Measurements from ENCODE around the gene PTBP3. TPM values are rescaled to one million over a fixed set of nuclear protein-coding genes. Genes with fewer than 3 reads are reported as not detected.
A peak's percentile ranks its signal among the peaks of the same experiment; 100 is the strongest.

Gene PTBP3
- total RNA-seq, 4 donors from 2014 or later, result 9.9 to 54.7 (median 18.7) TPM

DNA sequence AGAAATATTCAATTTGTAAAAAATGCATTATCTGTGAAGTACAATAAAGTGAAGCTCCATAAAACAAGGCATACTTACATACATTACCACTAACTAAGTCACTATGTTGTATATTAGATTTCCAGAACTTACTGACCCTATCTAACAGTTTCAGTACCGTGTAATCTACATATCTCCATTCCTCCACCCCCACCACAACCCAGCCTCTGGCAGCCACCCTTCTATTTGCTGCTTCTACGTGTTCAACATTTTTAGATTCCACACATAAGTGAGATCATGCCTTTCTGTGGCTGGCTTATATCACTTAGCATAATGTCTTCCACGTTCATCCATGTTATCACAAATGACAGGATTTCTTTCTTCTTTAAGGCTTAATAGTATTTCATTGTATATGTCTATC lies 31.3 kb upstream of the PTBP3 start:
- ATAC-seq (no peak), DNase-seq (no peak)
- H3K36me3 ChIP-seq, result no peaks in the 10 kb centered on the region
- H3K4me3 ChIP-seq, result no peak overlapping the region
- in situ Hi-C loops (cut with MboI; ENCODE audit: low sequenced_read_pairs in 4 of 4), result loop anchor here (5.0 to 25.0 kb wide), 4 partner anchors 267 to 602 kb away; partner anchors contain the start of gene UGCG (in 2 of the 4)
- no peak for TF ChIP-seq POLR2A (IDR thresholded peaks at IDR 0.05)
- TF ChIP-seq, protein P1, sequence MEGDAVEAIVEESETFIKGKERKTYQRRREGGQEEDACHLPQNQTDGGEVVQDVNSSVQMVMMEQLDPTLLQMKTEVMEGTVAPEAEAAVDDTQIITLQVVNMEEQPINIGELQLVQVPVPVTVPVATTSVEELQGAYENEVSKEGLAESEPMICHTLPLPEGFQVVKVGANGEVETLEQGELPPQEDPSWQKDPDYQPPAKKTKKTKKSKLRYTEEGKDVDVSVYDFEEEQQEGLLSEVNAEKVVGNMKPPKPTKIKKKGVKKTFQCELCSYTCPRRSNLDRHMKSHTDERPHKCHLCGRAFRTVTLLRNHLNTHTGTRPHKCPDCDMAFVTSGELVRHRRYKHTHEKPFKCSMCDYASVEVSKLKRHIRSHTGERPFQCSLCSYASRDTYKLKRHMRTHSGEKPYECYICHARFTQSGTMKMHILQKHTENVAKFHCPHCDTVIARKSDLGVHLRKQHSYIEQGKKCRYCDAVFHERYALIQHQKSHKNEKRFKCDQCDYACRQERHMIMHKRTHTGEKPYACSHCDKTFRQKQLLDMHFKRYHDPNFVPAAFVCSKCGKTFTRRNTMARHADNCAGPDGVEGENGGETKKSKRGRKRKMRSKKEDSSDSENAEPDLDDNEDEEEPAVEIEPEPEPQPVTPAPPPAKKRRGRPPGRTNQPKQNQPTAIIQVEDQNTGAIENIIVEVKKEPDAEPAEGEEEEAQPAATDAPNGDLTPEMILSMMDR (IDR thresholded peaks at IDR 0.05 in 4 of 5, conservative IDR thresholded peaks at IDR 0.05 in 1 of 5), result no peak
- H3K4me1 ChIP-seq, result no peaks in the 10 kb centered on the region
- no peak overlapping the region for H3K27ac ChIP-seq
- no peaks in the 10 kb centered on the region for H3K9me3 ChIP-seq
- no peaks in the 10 kb centered on the region for H3K27me3 ChIP-seq
- intact Hi-C loops (cut with DNase I; ENCODE audit: low total_unique reads), result loop anchor here (5.0 kb wide), 2 partner anchors 197 to 602 kb away; no protein-coding TSS in a partner anchor

DNA sequence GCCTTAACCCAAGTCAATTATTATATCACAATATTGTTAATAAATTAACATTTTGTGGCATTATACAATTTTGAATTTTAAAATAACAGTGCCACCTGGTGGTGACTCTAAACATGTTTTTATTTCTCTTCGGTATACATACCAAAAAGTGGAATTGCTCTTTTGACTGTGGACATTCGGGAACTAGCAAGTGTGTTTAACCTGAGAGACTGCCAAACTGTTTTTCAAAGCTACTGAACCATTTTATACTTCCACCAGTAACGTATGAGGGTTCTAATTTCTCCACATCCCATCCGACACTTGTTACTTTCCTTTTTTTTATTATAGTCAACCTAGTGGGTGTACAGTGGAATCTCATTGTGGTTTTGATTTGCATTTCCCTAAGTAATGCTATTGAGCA lies 28.2 kb upstream of the PTBP3 start:
- H3K27ac ChIP-seq, result no peak overlapping the region
- H3K36me3 ChIP-seq, result no peaks in the 10 kb centered on the region
- intact Hi-C loops (cut with DNase I; ENCODE audit: low total_unique reads) (loop anchor here (2.0 to 5.0 kb wide), 3 partner anchors 194 to 599 kb away; no protein-coding TSS in a partner anchor), in situ Hi-C loops (cut with MboI; ENCODE audit: low sequenced_read_pairs in 4 of 4) (loop anchor here (5.0 to 25.0 kb wide), 4 partner anchors 264 to 599 kb away; partner anchors contain the start of gene UGCG (in 2 of the 4))
- H3K9me3 ChIP-seq, result no peaks in the 10 kb centered on the region
- no peaks in the 10 kb centered on the region for H3K27me3 ChIP-seq
- ATAC-seq (peak in 1 of 2 donors; percentile 26), DNase-seq (no peak)
- H3K4me3 ChIP-seq, result no peak overlapping the region
- no peaks in the 10 kb centered on the region for H3K4me1 ChIP-seq
- no peak for TF ChIP-seq POLR2A (IDR thresholded peaks at IDR 0.05)
- TF ChIP-seq, protein P1 (IDR thresholded peaks at IDR 0.05 in 4 of 5, conservative IDR thresholded peaks at IDR 0.05 in 1 of 5), result peak; percentile 48 to 65 (median 59)

DNA sequence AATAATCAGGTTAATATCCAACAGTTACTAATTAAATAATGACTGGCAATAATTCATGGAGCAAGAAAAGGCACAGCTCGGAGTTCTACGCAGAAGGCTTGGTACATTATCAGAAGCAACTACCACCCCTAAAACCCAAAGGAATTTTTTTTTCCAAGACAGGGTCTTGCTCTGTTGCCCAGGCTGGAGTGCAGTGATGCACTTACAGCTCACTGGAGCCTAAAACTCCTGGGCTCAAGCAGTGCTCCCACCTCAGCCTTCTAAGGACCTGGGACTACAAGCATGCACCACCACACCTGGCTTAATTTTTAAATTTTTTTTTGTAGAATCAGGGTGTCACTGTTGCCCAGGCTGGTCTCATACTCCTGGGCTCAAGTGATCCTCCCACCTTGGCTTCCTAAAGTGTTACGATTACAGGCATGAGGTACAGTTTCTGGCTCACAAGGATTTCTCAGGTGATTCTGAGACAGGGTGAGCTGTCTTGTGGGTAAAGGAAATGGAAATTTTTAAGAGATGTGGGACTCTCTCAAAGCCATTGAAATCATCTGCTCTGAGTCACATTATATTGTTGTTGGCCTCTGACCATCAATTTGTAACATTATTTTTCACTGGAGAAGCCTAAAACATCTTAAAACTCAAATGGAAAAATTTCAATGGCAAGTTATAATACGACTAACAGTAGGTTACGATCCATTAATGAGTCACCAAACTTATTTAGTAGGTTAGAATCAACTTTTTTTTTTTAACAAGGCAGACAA lies 26.8 kb upstream of the PTBP3 start:
- no peaks in the 10 kb centered on the region for H3K4me1 ChIP-seq
- DNase-seq (no peak), ATAC-seq (no peak)
- no peaks in the 10 kb centered on the region for H3K36me3 ChIP-seq
- no peak overlapping the region for H3K27ac ChIP-seq
- TF ChIP-seq, protein P1 (IDR thresholded peaks at IDR 0.05 in 4 of 5, conservative IDR thresholded peaks at IDR 0.05 in 1 of 5), result no peak
- no peak for TF ChIP-seq POLR2A (IDR thresholded peaks at IDR 0.05)
- no peaks in the 10 kb centered on the region for H3K9me3 ChIP-seq
- H3K4me3 ChIP-seq, result no peak overlapping the region
- in situ Hi-C loops (cut with MboI; ENCODE audit: low sequenced_read_pairs in 4 of 4), result loop anchor here (5.0 to 25.0 kb wide), 4 partner anchors 263 to 598 kb away; partner anchors contain the start of gene UGCG (in 2 of the 4)
- H3K27me3 ChIP-seq, result no peaks in the 10 kb centered on the region
- intact Hi-C loops (cut with DNase I; ENCODE audit: low total_unique reads), result loop anchor here (2.0 to 5.0 kb wide), 3 partner anchors 193 to 598 kb away; no protein-coding TSS in a partner anchor

DNA sequence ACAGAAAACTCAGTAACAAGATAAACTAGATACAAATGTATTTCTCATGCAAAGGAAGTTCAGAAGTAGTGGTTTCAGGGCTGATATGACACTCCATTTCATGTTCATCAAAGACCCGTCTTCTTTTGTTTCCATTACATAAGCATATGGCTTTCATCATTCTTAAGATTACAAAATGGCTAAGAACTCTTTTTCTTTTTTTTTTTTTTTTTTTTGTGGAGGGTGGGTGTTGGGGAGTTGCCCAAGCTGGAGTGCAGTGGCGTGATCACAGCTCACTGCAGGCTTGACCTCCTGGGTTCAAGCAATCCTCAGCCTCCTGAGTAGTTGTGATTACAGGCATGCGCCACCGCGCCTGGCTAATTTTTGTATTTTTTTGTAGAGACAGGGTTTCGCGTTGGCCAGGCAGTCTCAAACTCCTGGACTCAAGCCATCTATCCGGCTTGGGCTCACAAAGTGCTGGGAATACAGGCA lies 22.0 kb upstream of the PTBP3 start:
- DNase-seq (no peak), ATAC-seq (no peak)
- H3K27ac ChIP-seq, result no peak overlapping the region
- no peaks in the 10 kb centered on the region for H3K27me3 ChIP-seq
- TF ChIP-seq, protein P1 (IDR thresholded peaks at IDR 0.05 in 4 of 5, conservative IDR thresholded peaks at IDR 0.05 in 1 of 5), result no peak
- no peak for TF ChIP-seq POLR2A (IDR thresholded peaks at IDR 0.05)
- no peaks in the 10 kb centered on the region for H3K9me3 ChIP-seq
- intact Hi-C loops (cut with DNase I; ENCODE audit: low total_unique reads) (no loop called here), in situ Hi-C loops (cut with MboI; ENCODE audit: low sequenced_read_pairs in 4 of 4) (loop anchor here (10.0 to 25.0 kb wide), 3 partner anchors 261 to 593 kb away; partner anchors contain the start of gene UGCG (in 2 of the 4))
- H3K4me1 ChIP-seq, result no peaks in the 10 kb centered on the region
- no peak overlapping the region for H3K4me3 ChIP-seq
- H3K36me3 ChIP-seq, result no peaks in the 10 kb centered on the region

Measured in gastrocnemius medialis (tissue), 4 donors.